GM12874 (cell line): Measurements from ENCODE around the gene LTC4S.

Source experiments
- TF ChIP-seq, protein P1 (sequence below): IDR thresholded peaks from 2 replicates; pipeline ENCODE4 v1.5.1; 2011; ENCODE audit warnings: low read depth, mild to moderate bottlenecking, control low read depth, low read length, moderate library complexity; ENCODE audit not compliant: insufficient read depth

LTC4S gene

DNA sequence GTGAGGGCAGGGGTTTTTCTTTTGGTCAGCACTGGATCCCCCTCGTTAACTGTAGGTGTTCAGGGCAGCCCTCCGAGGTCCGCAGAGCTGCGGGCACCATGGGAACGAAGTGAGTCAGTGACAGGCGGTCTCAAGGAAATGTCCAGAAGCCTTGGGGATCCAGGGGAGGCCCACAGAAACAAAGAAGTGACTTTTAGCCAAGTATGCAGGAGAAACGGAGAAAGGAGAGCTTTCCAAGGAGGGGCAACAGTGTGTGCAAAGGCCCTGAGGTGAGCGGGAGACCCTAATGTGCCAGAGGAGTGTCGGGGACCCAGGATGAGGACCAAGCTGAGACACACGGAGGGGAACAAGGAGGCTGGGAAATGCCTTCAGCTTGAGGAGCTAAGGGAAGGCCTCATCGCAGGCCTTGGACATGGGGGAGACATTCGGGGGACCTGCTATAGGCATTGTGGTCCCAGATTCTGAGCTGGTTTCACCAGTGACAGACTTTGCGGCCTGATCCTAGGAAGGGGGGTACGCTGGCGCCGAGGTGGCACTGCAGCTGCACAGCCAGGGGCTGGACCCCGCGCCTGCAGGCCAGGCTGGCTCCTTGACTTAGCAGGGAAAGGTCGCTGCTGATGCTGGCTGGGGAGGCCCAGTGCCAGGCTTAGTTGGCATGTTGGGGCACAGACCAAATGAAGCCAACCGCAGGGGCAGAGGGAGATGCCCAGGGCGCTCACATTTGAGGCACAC lies 3.3 kb downstream of the LTC4S start:
- TF ChIP-seq, protein P1, sequence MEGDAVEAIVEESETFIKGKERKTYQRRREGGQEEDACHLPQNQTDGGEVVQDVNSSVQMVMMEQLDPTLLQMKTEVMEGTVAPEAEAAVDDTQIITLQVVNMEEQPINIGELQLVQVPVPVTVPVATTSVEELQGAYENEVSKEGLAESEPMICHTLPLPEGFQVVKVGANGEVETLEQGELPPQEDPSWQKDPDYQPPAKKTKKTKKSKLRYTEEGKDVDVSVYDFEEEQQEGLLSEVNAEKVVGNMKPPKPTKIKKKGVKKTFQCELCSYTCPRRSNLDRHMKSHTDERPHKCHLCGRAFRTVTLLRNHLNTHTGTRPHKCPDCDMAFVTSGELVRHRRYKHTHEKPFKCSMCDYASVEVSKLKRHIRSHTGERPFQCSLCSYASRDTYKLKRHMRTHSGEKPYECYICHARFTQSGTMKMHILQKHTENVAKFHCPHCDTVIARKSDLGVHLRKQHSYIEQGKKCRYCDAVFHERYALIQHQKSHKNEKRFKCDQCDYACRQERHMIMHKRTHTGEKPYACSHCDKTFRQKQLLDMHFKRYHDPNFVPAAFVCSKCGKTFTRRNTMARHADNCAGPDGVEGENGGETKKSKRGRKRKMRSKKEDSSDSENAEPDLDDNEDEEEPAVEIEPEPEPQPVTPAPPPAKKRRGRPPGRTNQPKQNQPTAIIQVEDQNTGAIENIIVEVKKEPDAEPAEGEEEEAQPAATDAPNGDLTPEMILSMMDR, result no peak

DNA sequence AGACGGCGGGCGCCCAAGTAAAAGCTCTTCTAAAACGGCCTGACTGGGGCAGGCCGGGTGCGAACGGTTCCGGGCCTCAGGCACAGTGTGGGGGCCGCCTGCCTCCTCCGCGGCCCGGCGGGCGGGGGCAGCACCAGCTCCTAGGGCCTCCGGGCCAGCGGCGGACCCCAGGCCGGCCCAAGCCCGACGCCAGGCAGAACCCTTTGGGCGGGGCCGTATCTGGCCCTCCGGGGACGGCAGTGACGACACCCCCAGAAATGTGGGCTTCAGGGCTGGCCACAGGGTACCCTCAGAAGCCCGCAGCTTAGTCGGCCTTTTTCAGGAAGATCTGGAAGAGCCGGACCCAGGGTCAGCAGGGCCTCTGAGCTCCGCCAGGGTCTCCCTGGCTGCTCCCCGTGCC lies 4.0 kb downstream of the LTC4S start:
- TF ChIP-seq, protein P1, result no peak

DNA sequence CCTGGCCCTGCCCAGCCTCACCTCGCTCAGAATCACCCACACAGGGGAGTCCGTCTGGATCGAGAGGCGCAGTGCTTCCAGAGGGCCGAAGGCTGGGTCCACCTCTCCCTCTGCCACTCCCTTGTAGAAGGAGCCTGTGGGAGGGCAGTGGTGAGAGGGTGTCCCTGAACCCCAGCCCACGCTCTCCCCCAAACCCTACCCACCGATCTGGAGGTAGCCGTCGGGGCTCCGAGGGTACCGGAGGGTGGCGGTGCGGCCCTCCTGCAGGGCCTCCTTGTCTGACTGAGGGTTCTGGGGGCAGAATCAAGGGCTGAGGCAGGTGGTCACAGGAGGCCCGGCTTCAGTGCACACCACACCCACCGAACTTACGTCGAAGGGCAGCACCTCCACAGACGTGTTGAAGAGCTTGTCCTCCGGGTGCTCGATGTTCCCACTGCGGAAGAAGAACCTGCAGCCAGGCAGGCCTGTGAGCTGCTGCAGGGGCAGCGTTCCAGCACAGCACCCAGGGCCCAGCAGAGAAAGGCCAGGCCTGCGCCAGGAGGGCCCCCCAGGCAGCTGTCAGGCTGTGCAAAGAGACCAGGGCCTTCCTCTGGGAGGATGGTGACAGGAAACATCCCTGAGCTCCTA lies 4.5 kb downstream of the LTC4S start:
- TF ChIP-seq, protein P1, result no peak

DNA sequence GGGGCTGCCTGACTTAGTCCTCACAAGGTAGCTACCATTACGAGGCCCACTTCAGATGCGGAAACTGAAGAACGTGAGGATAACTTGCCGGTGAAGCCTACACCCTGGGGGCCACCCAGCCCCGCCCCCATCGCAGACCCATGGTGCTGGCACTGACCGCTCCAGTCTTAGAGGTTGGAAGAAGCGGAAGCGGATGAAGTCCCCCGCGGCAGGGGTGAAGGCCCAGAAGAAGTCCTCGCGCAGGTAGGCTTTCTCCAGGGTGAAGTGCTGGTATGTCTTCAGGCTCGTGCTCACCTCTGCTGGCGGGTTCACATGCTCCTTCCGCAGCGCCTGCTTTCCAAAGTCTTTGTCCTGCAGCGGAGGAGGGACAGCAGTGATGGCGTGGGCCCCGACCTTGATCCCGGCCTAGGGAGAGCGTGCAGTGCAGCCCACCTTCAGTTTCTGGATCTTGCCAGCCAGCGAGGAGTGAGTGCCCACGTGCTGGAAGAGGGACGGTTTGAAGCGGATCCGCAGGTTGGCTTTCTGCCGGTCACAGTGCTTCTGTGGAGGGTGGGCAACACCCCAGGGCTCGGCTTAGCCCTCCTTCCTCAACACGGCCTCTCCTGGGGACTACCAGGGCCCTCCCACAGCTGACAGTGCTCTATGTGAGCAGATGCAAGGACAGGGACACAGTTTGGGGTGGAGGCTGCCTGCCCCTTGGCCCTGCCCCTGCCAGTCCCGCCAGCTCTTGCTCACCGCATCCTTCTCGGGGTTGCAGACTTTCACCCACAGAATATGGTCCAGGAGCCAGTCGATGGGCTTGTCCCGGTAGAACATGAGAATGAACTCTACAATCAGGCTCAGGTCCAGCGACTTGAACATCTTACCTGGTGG lies 5.2 kb downstream of the LTC4S start:
- TF ChIP-seq, protein P1, result no peak

DNA sequence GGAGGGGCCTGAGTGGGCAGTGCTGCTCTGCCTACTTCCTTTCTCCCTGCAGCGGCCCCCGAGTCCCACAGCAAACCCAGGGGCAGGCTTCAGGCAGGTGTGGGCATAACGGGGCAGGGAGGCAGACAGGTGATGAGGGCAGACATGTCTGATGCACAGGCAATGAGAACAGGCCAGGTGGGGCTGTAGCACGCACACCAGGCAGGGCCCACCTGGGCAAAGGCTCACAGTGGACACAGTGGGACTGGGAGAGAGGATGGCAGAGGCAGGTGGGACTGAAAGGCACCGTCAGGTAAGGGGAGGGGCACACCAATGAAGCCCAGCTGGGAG lies 5.8 kb downstream of the LTC4S start:
- TF ChIP-seq, protein P1, result no peak

DNA sequence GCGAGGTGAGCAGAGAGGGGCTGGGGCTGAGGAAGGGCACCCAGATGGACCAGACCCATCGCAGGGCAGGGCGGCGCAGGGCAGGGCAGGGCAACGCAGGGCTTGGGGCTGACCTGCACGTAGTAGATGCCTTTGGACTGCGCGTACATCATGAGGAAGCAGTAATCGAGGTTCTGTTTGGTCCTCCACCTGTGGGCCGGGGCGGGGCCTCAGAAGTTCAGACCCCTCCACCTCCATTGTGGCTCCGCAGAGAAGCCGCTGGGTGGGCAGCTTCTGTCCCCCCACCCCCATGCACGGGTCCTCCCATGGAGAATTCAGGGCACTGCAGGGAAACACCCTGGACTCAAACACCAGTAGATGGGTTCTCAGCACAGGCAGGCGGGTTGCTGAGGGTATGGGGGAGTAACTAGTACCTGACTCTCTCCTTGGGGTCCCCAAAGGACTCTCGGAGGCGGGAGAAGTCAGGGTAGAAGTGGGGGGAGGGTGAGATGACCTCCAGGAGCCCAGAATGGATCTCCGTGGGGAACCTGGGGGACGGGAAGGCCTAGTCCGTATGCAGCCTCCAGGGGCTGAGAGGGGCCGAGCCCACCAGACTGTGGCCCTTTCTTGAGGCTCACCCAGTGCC lies 6.4 kb downstream of the LTC4S start:
- TF ChIP-seq, protein P1, result no peak

DNA sequence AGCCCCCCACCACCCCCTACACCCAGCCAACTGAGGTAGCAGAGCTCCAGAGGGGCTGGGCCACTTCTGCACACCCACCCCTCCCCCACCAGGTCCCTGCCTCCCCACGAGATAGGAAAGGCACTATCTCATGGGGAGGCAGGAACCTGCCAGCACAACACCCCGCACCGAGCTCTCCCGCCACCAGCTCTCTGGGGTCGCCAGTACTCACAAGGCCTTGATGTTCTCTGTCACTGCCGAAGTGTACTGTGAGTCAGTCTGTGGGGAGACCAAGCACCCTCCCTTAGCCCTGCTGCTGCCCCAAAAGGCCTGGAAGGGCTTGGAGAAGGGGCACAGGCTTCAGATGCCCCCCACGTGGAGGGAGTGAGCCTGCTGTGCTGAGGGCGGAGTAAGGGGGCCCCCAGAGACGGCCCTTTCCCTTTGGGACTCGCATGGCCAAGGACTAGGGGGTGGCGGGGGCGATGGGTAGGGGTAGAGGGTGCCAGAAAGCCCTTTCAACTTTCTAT lies 7.0 kb downstream of the LTC4S start:
- TF ChIP-seq, protein P1, result no peak
